Astrocyte of the cerebellum (primary cell): Measurements from ENCODE around the gene TMEM258.

Experiments
- DNase-seq: peaks from one replicate; pipeline ENCODE4 v3.0.0-alpha.2; 2011; ENCODE audit warnings: low read depth
- H3K4me3 ChIP-seq: 2 replicates; pipeline ENCODE4 v1.5.1; 2011; ENCODE audit warnings: mild to moderate bottlenecking, low read depth, low read length, moderate library complexity
- in situ Hi-C: cut with HindIII; loops from 2 replicates; pipeline ENCODE4 v1.10.0; 2017; ENCODE audit warnings: low sequenced_read_pairs
- TF ChIP-seq, protein P1 (sequence below): IDR thresholded peaks from 2 replicates; pipeline ENCODE4 v1.5.1; 2012; ENCODE audit warnings: low read length, low read depth, moderate library complexity, mild to moderate bottlenecking; ENCODE audit errors: missing control alignments

TMEM258 gene

DNA sequence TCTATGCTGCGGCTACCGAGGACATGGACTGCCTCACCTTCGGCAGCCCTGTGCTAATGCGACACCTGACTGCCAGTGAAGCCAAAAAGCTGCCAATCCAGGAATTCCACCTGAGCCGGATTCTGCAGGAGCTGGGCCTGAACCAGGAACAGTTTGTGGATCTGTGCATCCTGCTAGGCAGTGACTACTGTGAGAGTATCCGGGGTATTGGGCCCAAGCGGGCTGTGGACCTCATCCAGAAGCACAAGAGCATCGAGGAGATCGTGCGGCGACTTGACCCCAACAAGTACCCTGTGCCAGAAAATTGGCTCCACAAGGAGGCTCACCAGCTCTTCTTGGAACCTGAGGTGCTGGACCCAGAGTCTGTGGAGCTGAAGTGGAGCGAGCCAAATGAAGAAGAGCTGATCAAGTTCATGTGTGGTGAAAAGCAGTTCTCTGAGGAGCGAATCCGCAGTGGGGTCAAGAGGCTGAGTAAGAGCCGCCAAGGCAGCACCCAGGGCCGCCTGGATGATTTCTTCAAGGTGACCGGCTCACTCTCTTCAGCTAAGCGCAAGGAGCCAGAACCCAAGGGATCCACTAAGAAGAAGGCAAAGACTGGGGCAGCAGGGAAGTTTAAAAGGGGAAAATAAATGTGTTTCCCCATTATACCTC, 3.6 kb upstream of the TMEM258 start:
- no peak overlapping the region for H3K4me3 ChIP-seq
- TF ChIP-seq, protein P1, sequence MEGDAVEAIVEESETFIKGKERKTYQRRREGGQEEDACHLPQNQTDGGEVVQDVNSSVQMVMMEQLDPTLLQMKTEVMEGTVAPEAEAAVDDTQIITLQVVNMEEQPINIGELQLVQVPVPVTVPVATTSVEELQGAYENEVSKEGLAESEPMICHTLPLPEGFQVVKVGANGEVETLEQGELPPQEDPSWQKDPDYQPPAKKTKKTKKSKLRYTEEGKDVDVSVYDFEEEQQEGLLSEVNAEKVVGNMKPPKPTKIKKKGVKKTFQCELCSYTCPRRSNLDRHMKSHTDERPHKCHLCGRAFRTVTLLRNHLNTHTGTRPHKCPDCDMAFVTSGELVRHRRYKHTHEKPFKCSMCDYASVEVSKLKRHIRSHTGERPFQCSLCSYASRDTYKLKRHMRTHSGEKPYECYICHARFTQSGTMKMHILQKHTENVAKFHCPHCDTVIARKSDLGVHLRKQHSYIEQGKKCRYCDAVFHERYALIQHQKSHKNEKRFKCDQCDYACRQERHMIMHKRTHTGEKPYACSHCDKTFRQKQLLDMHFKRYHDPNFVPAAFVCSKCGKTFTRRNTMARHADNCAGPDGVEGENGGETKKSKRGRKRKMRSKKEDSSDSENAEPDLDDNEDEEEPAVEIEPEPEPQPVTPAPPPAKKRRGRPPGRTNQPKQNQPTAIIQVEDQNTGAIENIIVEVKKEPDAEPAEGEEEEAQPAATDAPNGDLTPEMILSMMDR = no peak
- DNase-seq = no peak
- in situ Hi-C loops = no loop called here

DNA sequence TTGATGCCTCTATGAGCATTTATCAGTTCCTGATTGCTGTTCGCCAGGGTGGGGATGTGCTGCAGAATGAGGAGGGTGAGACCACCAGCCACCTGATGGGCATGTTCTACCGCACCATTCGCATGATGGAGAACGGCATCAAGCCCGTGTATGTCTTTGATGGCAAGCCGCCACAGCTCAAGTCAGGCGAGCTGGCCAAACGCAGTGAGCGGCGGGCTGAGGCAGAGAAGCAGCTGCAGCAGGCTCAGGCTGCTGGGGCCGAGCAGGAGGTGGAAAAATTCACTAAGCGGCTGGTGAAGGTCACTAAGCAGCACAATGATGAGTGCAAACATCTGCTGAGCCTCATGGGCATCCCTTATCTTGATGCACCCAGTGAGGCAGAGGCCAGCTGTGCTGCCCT, 3.1 kb upstream of the TMEM258 start:
- H3K4me3 ChIP-seq = no peak overlapping the region
- DNase-seq = no peak
- in situ Hi-C loops = no loop called here
- TF ChIP-seq, protein P1 = no peak

DNA sequence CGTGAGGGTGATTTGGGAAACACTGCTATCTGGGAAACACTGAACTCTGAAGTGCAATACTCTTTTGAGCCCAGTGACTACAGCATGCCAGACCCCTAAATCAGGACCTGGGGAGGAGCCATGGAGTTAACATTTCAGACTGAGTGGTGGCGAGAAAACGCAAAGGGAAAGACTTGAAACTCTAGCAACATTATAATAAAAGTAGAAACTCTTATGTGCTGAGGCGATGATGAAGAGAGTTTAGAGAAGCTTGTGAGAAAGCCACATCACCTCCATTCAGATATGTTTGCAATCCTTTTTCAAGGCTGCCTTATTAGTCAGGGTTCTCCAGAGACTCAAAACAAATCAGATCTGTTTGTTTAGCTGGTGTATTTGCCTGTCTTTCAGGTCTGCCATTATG, 2.2 kb upstream of the TMEM258 start:
- no peak overlapping the region for H3K4me3 ChIP-seq
- in situ Hi-C loops = no loop called here
- TF ChIP-seq, protein P1 = no peak
- no peak for DNase-seq

DNA sequence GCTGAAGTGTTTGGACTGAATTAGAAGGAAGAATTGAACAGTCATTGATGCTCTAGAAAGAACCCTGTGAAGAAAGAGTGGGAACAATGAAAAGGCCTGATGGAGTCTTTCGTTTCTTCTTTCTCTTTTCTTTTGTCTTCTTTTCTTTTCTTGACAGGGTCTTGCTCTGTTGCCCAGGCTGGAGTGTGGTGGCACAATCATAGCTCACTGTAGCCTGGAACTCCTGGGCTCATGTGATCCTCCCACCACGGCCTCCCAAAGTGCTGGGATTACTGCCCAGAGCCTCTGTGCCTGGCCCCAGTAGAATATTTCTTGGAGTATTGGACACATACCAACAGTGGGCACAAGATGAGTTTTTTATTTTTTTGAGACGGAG, 1.4 kb upstream of the TMEM258 start:
- peak overlapping the region; percentile 76 for H3K4me3 ChIP-seq
- no peak for DNase-seq
- in situ Hi-C loops = no loop called here
- TF ChIP-seq, protein P1 = no peak

DNA sequence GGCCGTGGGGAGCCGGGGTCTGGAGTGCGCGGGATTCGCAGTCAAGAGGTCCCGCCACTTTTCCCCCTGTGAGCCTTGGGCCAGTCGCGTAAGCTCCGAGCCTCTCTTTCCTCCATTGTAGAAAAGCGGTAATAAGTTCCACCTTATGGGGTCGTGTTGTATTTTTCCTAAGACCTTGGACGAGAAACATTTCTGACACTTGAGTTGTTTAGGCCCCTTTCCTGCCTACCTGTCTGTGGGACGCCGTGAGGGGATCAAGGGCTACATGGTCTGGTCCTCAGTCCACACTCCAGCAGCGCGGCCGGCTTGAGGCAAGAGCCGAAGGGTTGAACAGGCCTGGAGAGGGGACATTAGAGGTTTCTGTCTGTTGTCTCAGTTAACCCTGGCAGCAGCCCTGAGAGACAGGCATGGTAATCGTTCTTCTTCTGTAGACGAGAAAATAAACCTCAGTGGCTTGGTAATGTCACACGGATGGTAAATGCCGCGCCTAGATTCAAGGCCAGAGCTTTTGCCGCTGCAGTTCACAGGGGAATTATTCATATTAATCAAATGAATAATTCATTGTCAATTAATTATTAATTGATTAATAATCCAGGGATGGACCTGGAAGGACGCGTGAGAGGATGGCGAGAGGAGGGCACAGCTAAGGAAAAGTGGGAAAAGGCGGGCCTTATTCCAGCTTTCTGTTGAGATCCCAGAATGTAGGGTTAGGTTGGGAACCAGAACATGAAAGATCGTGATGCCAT, 857 bp upstream of the TMEM258 start:
- TF ChIP-seq, protein P1 = no peak
- in situ Hi-C loops = no loop called here

DNA sequence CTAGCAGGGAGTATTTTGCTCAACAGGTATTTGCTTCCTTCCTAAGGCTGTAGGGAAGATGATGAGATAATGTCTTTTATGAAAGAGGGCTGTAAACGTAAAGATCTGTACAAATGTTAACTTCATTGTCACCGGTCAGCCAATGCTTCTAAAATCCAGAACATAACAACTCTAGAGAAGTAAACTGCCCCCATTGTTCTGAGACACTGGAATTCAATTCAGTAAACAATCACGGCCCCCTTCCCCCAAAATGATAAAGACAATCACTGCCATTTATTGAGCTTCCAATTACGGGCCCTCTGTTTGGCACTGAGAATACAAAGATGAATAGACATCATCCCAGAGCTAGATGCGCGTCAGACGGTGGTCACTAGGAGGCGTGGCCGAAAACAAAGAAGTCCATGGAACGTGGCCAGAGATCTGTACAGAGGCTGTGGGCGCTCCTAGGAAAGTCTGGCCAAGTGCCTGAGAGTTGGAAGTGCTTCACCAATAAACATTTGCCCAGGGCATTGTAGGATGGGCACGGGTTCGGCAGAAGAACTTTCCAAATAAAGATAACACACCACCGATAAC, 576 bp downstream of the TMEM258 start:
- peak; percentile 94 for DNase-seq
- in situ Hi-C loops = no loop called here
- TF ChIP-seq, protein P1 = no peak
- peak overlapping the region; percentile 76 for H3K4me3 ChIP-seq

More for the DNA sequence above, 857 bp upstream of the TMEM258 start:
- no peak for DNase-seq
- peak overlapping the region; percentile 76 for H3K4me3 ChIP-seq
